HG03196 (cell line): ENCODE measurements around the gene UGT1A5.
"Not testable (repeated sequence)": the region's sequence is repeated elsewhere in the genome, so short reads cannot be mapped to it uniquely, and the experiment has no call there.

Experiments used
- ATAC-seq: cut with Tn5 transposase; IDR thresholded peaks from one replicate; pipeline ENCODE4 v1.9.1; 2021; ENCODE audit not compliant: unreplicated experiment

The UGT1A5 gene

DNA sequence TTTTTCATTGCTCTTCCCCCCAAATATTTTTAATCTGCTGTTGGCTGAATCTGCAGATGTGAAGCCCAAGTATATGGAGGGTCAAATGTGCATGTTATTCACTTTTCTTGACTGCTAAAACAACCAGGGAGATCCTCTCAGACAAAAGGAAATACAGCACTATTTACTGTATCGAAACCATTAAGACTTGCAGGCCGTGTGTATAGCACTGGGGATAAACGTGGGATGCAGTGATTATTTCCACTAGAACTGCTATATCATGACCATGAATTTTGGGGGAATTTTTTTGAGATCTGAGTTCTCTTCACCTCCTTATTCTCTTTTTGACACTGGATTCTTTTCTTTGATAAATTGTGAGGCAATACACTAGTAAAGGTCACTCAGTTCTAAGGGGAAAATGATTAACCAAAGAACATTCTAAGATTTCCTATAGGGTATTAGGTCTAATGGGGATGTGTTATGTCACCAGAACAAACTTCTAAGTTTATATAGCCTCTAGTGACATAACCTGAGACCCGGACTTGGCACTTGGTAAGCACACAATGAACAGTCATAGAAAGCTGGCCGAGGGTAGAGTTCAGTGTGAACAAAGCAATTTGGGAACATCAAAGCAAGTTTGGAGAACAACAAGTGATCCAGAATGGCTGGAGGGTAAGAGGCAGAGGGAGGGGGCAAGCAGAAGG is 32.5 kb downstream of the UGT1A5 start:
- ATAC-seq, result no peak

DNA sequence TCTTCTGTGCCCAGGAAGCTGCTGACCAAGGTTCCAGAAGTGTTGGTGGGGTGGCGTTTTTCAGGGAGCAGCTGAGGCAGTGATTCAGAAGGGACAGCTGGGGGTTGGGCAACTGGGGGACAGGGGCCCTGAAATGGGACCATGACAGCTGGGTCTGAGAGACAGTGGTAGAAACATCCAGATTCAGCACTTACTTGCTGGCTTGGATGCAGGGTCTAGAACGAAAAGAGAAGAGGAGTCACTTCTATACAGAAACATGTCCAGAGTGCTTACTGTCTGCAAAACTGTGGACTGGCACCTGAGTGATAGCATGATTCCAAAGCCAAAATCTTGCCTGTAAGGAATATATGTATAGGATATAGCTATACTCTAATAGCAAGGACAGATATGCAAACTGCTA is 33.1 kb downstream of the UGT1A5 start:
- ATAC-seq, result not testable (repeated sequence)

DNA sequence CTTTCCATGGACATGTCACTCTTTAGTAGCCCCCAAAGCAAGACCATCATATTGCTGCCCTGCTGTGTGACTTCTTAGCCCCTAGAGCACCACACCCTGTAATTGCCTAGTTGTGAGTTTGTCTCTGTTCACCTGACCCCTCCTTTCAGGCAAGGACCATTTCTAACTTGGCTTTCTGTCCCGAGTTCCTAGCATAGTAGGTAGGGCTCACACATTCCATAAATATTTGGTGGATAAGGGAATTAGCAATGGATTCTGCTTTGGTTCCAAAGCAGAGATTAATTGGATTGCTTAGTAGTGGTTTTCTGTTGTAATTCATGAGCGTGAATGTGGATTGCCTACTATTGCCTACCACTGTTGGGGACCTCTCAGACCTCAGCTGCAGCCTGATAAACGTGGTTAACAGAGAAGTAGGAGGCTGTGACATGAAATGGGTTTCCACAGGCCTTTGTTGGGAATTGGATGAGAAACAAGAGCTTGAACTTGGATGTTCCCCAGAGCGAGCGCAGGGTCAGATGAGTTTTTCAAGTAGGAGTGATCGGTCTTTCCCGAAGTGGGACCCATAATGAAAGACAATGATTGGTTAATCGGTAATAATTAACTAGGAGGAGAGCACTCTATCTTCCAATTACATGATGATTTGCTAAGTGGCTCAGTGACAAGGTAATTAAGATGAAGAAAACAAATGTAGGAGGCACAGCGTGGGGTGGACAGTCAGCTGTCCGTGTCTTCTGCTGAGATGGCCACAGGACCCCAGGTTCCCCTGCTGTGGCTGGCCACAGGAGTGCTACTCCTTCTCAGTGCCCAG is 34.0 kb downstream of the UGT1A5 start:
- ATAC-seq, result no peak

DNA sequence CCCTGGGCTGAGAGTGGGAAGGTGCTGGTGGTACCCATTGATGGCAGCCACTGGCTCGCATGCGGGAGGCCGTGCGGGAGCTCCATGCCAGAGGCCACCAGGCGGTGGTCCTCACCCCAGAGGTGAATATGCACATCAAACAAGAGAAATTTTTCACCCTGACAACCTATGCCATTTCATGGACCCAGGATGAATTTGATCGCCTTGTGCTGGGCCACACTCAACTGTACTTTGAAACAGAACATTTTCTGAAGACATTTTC is 34.5 kb downstream of the UGT1A5 start:
- no peak for ATAC-seq

DNA sequence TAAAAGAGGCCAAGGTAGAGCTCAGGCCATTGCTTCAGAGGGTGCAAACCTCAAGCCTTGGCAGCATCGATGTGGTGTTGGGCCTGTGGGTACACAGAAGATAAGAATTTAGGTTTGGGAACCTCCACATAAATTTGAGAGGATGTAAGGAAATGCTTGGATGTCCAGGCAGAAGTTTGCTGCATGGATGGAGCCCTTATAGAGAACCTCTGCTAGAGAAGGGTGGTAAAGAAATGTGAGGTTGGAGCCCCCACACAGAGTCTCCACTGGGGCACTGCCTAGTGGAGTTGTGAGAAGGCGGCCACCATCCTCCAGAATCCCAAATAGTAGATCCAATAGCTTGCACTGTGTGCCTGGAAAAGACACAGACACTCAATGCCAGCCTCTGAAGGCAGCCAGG is 38.0 kb downstream of the UGT1A5 start:
- ATAC-seq, result not testable (repeated sequence)

DNA sequence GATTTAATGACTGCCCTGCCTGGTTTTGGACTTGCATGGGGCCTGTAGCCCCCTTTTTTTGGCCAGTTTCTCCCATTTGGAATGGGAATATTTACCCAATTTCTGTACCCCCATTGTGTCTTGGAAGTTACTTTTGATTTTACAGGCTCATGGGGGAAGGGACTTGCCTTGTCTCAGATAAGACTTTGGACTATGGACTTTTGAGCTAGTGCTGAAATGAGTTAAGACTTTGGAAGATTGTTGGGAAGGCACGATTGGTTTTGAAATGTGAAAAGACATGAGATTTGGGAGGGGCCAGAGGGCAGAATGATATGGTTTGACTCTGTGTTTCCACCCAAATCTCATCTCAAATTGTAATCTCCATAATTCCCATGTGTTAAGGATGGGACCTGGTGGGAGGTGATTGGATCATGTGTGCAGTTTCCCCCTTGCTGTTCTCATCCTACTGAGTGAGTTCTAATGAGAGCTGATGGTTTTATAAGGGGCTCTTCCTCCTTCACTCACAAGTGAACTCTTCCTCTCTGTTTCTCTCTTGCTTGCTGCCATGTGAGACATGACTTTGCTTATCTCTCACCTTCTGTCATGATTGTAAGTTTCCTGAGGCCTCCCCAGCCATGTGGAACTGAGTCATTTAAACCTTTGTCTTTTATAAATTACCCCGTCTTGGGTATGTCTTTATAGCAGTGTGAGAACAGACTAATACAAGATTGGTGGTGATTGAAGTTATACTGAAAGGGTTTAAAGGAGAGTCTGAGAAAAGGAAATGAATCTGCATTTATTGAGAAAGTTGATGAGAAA is 38.7 kb downstream of the UGT1A5 start:
- not testable (repeated sequence) for ATAC-seq

DNA sequence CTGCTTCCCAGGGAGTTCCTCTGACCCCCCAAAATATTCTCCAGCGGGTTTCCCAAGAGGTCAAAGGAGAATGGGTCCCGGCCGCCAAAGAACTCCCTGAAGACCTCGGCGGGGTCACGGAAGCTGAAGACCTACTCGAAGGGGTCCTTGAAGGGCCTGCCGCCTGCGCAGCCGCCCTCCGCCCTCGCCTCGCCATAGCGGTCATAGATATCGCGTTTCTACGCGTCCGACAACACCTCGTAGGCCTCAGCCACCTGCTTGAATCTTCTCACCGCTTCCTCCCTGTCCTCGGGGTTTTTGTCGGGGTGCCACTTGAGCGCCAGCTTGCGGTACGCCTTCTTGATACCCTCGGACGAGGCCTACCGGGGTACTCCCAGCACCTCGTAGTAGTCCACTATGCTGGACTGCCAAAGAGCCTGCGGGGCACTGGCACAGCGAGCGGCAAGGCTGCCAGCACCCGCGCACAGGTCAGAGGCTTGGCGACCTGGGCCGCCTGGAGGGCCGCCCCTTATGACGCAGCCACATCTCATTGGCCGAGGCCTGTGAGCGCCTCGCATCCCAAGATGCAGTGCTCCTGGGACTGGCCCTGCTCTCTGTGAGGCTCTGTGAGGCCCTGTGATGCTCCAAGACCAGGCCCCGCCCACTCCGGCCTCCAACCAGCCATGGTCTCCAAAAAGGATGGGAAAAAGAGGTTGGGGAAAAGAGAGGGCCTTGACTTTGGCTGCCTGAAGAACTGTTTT is 42.3 kb downstream of the UGT1A5 start:
- ATAC-seq, result no peak

DNA sequence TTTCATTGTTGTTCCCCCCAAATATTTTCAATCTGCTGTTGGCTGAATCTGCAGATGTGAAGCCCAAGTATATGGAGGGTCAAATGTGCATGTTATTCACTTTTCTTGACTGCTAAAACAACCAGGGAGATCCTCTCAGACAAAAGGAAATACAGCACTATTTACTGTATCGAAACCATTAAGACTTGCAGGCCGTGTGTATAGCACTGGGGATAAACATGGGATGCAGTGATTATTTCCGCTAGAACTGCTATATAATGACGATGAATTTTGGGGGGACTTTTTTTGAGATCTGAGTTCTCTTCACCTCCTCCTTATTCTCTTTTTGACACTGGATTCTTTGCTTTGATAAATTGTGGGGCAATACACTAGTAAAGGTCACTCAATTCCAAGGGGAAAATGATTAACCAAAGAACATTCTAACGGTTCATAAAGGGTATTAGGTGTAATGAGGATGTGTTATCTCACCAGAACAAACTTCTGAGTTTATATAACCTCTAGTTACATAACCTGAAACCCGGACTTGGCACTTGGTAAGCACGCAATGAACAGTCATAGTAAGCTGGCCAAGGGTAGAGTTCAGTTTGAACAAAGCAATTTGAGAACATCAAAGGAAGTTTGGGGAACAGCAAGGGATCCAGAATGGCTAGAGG is 43.8 kb downstream of the UGT1A5 start:
- ATAC-seq, result no peak

DNA sequence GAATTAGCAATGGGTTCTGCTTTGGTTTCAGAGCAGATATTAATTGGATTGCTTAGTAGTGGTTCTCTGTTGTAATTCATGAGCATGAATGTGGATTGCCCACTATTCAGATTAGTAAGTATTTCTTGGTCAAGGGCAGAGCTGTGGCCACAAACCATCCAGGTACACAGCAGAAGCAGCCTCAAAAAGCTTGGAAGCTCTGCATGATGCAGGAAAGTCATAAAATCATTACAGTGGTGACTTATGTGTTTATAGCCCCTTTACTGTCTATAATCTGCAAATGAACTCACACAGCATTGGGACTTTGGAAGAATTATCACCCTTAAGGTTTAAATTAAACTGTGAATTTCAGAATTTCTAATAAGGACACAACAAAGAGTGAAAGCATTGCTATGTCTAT is 45.4 kb downstream of the UGT1A5 start:
- ATAC-seq, result no peak

DNA sequence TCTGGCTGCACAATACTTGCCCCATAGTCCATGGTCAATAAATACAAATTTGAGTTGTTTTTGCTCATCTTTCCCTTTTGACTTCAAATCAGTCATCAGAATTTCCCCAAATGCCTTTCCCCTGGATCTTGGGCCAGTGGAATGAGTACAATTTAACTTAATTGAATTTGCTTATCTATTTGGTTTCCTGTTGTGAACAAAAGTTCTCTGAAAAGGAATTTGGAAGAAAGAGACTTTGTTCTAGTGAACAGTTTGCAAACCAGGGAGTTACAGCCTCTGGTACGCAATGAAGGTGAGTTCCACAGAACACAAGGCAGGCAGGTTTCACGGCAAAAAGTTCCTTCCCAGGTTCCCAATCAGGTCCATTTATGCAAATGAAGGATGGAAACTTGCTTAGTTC is 46.1 kb downstream of the UGT1A5 start:
- ATAC-seq, result no peak

DNA sequence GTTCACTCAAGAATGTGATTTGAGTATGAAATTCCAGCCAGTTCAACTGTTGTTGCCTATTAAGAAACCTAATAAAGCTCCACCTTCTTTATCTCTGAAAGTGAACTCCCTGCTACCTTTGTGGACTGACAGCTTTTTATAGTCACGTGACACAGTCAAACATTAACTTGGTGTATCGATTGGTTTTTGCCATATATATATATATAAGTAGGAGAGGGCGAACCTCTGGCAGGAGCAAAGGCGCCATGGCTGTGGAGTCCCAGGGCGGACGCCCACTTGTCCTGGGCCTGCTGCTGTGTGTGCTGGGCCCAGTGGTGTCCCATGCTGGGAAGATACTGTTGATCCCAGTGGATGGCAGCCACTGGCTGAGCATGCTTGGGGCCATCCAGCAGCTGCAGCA is 47.3 kb downstream of the UGT1A5 start, which contains the start of gene UGT1A1:
Gene UGT1A1 (plus strand): TSS at position 228 of the 400 bp plus-strand sequence. CDS start 18 bp downstream, at position 246.
- no peak for ATAC-seq

DNA sequence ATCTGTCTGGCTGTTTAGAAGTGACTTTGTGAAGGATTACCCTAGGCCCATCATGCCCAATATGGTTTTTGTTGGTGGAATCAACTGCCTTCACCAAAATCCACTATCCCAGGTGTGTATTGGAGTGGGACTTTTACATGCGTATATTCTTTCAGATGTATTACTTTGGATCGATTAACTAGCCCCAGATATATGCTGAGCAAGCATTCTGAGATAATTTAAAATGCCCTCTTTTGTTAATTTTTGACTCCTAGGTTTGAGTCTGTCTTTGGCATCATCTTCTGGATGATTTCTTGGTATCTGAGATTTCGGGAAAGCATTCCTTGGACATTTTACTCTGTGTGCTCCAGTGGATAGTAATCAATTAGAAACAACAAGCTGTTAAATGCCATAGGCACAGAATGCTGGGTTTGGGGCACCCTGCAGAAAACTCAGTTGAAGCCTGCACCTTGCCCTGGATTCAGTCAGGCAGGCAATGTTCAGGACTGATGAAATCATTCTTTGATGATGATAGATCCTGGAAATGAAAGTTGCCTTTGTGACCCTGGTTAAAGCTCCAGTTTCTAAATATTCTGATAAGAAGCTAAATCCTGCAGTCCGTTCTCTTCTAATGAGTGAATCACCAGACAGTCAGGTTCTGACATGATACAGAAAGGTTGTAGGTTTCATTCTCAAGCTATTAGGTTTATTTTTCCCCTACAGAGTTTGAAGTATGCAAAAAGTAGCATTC is 48.5 kb downstream of the UGT1A5 start:
- no peak for ATAC-seq

DNA sequence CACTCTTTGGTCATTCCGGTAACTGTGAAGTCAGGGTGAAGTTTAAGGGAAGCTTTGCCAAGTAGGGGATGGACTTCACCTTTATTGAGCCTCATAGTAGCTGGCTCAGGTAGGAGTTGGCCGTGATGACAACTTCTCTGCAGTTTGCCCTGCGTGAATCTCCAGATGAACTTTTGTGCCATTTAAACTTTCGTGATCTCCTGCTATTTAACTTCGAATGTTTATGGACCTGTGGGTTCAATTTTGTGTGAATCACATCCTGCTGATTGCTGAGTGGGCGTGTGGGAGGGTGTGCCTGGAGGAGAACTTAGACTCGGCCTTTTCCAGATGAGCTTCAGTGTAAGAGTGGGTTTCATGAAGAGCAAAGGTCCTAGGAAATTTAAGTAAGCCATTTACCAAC is 51.6 kb downstream of the UGT1A5 start:
- ATAC-seq, result no peak

DNA sequence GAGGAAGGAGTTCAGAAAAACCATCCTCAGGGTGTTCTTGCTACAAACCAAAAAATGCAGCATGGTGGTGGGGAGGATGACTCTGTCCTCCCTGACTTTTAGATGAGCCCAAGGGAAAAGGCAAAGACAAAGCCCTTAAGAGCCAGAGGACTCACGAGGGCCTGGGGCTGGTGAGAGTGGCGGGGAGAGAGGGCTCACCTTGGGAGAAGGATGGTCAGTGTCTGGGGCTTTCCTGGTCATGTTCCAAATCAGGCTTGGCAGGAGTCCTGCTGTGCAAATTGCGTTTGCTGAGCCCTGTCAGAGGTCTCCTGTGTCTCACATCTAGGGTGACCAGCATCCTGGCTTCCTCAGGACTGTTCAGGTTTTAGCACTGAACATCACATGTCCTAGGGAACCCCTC is 52.1 kb downstream of the UGT1A5 start:
- no peak for ATAC-seq

DNA sequence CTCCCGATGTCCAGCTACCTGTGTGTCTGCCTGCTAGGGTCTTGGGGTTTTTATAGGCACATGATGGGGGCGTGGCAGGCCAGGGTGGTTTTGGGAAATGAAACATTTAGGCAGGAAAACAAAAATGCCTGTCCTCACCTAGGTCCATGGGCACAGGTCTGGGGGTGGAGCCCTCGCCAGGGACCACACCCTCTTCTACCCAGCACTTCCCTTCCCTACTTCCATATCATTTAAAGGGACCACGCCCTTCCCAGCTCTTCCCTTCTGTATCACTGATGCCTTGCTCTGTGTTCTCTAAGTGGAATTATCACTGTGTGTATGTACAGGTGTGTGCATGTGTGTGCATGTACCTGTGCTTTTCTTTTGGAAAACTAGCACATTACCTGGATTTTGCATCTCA is 53.7 kb downstream of the UGT1A5 start:
- no peak for ATAC-seq

DNA sequence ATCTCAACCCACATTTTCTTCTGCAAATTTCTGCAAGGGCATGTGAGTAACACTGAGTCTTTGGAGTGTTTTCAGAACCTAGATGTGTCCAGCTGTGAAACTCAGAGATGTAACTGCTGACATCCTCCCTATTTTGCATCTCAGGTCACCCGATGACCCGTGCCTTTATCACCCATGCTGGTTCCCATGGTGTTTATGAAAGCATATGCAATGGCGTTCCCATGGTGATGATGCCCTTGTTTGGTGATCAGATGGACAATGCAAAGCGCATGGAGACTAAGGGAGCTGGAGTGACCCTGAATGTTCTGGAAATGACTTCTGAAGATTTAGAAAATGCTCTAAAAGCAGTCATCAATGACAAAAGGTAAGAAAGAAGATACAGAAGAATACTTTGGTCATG is 55.4 kb downstream of the UGT1A5 start:
- no peak for ATAC-seq

DNA sequence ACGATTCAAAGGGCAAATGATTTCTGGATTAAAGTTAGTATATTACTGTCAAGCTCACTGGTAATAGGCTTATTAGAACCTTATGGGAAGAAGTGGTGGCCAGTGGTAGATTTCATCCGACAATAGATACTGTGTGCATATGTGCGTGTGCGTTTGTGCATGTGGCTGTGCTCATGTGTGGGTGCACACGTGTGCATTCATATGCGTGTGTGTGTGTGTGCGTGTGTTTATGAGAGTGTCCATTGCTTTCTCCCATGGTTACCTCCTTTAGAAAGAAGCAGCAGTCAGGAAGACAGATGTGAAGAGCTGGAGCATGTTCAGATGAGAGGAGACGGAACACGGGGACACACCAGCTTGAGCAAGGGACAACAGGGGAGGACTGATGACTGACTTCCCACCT is 56.6 kb downstream of the UGT1A5 start:
- ATAC-seq, result no peak

DNA sequence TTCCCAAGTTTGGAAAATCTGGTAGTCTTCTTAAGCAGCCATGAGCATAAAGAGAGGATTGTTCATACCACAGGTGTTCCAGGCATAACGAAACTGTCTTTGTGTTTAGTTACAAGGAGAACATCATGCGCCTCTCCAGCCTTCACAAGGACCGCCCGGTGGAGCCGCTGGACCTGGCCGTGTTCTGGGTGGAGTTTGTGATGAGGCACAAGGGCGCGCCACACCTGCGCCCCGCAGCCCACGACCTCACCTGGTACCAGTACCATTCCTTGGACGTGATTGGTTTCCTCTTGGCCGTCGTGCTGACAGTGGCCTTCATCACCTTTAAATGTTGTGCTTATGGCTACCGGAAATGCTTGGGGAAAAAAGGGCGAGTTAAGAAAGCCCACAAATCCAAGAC is 59.4 kb downstream of the UGT1A5 start:
- ATAC-seq, result no peak

DNA sequence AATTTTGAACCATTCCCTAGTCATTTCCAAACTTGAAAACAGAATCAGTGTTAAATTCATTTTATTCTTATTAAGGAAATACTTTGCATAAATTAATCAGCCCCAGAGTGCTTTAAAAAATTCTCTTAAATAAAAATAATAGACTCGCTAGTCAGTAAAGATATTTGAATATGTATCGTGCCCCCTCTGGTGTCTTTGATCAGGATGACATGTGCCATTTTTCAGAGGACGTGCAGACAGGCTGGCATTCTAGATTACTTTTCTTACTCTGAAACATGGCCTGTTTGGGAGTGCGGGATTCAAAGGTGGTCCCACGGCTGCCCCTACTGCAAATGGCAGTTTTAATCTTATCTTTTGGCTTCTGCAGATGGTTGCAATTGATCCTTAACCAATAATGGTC is 59.9 kb downstream of the UGT1A5 start:
- no peak for ATAC-seq

DNA sequence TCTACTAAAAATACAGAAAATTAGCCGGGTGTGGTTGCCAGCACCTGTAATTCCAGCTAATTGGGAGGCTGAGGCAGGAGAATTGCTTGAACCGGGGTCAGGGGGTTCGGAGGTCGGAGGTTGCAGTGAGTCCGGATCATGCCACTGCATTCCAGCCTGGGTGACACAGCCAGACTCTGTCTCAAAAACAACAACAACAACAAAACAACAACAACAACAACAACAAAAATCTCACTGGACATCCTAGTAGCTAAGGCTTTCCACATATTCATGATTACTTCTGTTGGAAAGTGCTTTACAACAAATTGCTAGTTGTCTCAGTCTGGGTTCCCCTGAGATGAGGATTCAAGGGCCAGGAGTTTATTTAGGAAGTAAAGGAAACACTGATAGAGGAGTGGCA is 61.1 kb downstream of the UGT1A5 start:
- no peak for ATAC-seq
